ENCODE measurements around the gene CCL2. TPM values are rescaled to one million over a fixed set of nuclear protein-coding genes. Genes with fewer than 3 reads are reported as not detected.

CCL2 gene
- 1.5 and 4.9 TPM in 2 replicates for total RNA-seq (2014; rRNA removed; shearing (Covaris generic))
- polyA plus RNA-seq (2016; fragmentation: Nextera tagmentation; extraction: Ambion mirVana): 17.5 and 18.5 TPM in 2 replicates
- long read RNA-seq, partial matches to known transcripts: 0 of 2 reads
- long read RNA-seq, other reads (novel, unspliced or antisense): 0 of 2 reads

DNA sequence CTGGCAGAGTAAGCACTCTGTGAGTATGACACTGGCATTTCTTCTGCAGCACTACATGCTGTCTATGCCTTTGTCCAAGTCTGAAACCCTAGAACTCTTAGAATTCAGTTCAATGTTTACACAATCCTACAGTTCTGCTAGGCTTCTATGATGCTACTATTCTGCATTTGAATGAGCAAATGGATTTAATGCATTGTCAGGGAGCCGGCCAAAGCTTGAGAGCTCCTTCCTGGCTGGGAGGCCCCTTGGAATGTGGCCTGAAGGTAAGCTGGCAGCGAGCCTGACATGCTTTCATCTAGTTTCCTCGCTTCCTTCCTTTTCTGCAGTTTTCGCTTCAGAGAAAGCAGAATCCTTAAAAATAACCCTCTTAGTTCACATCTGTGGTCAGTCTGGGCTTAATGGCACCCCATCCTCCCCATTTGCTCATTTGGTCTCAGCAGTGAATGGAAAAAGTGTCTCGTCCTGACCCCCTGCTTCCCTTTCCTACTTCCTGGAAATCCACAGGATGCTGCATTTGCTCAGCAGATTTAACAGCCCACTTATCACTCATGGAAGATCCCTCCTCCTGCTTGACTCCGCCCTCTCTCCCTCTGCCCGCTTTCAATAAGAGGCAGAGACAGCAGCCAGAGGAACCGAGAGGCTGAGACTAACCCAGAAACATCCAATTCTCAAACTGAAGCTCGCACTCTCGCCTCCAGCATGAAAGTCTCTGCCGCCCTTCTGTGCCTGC lies at the start of gene CCL2:
CCL2 (plus strand) TSS at position 635 of the 730 bp plus-strand sequence; CDS start at position 700, 65 bp downstream.
- H3F3A ChIP-seq (replicated peaks; ENCODE audit: low read depth): peaks cover 5% of the 10 kb centered on the region
- Mint-ChIP-seq H3K4me3 (peak within 1 kb of the TSS; percentile 74), H3K36me3 (ENCODE audit: low read depth) (no peaks in the 10 kb centered on the region; the same call in 2 of the 3 replicates), H3K27ac (peak within 1 kb of the TSS; percentile 94), H3K27me3 (ENCODE audit: insufficient read depth, low read depth, poor library complexity) (peaks cover 9% of the 10 kb centered on the region), H3K9me3 (no peaks in the 10 kb centered on the region), H3K4me1 (peaks cover 41% of the 10 kb centered on the region)
- TF ChIP-seq EZH2phosphoT487 (IDR thresholded peaks at IDR 0.05; ENCODE audit: unreplicated experiment) (no peak), ZNF462 (CRISPR knock-in tag; IDR thresholded peaks at IDR 0.05) (0 out of 2 replicates have a peak, but pooled peaks have one; percentile 21), EZH2 (IDR thresholded peaks at IDR 0.05; ENCODE audit: low read depth, unreplicated experiment) (no peak)
- H3K27ac ChIP-seq (ENCODE audit: low read depth): peak within 1 kb of the TSS; percentile 85
- peaks cover 9% of the 10 kb centered on the region; the same call in 1 of the 2 replicates for H3K27me3 ChIP-seq (ENCODE audit: insufficient read depth)
- no peaks in the 10 kb centered on the region; the same call in 1 of the 2 replicates for H3K36me3 ChIP-seq (ENCODE audit: insufficient read depth)
- DNase-seq (ENCODE audit: low spot score) (peak; percentile 85), ATAC-seq (peak; percentile 90)
- H3K4me1 ChIP-seq (ENCODE audit: insufficient read depth): peaks cover 35% of the 10 kb centered on the region
- H3K79me2 ChIP-seq (replicated peaks; ENCODE audit: insufficient read depth): no peaks in the 10 kb centered on the region
- H3K9me2 ChIP-seq (ENCODE audit: insufficient read depth): peaks cover 8% of the 10 kb centered on the region; the same call in 1 of the 2 replicates
- H4K20me1 ChIP-seq (replicated peaks; ENCODE audit: insufficient read depth): no peaks in the 10 kb centered on the region
- peak within 1 kb of the TSS; percentile 33 for H2AFZ ChIP-seq
- H3K4me3 ChIP-seq: peak within 1 kb of the TSS; percentile 46
- peak within 1 kb of the TSS; percentile 89 for H3K4me2 ChIP-seq

DNA sequence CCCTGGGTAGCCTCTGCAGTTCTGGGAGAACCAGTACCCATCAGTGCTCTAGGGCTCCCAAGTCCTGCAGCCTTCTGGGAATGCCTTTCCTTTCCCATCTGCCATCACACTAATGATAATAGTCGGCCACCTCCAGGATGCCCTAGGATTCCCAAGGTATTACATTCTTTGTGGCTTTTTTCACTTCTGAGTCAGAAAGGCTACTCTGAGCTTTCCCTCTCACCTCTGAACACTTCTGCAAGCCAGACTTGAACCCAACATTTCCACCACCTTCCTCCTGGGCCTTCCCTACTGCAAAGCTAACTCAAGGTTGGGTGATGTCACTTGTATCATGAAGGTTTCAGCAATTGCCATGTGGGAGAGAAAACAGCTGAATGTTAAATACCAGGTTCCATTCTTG lies 49.7 kb upstream of the CCL2 start:
- Histone ChIP-seq H4K20me1 (replicated peaks; ENCODE audit: insufficient read depth) (no peaks in the 10 kb centered on the region), H3K4me3 (no peak overlapping the region), H3K27me3 (ENCODE audit: insufficient read depth) (no peaks in the 10 kb centered on the region), H3K27ac (ENCODE audit: low read depth) (no peak overlapping the region), H2AFZ (no peak overlapping the region), H3K4me1 (ENCODE audit: insufficient read depth) (no peaks in the 10 kb centered on the region), H3K9me2 (ENCODE audit: insufficient read depth) (no peaks in the 10 kb centered on the region), H3K36me3 (ENCODE audit: insufficient read depth) (no peaks in the 10 kb centered on the region), H3F3A (replicated peaks; ENCODE audit: low read depth) (no peaks in the 10 kb centered on the region), H3K4me2 (no peak overlapping the region), H3K79me2 (replicated peaks; ENCODE audit: insufficient read depth) (no peaks in the 10 kb centered on the region)
- Mint-ChIP-seq H3K4me1 (no peaks in the 10 kb centered on the region; the same call in 2 of the 3 replicates), H3K36me3 (ENCODE audit: low read depth) (no peaks in the 10 kb centered on the region), H3K27ac (no peak overlapping the region), H3K27me3 (ENCODE audit: insufficient read depth, low read depth, poor library complexity) (peaks cover 2% of the 10 kb centered on the region), H3K9me3 (peaks cover 5% of the 10 kb centered on the region; the same call in 2 of the 3 replicates), H3K4me3 (no peak overlapping the region)
- no peak for ATAC-seq
- no peak for DNase-seq (ENCODE audit: low spot score)
- TF ChIP-seq POLR2AphosphoS5 (IDR thresholded peaks at IDR 0.05; ENCODE audit: low read depth) (no peak), ZNF114 (CRISPR knock-in tag; IDR thresholded peaks at IDR 0.05) (no peak), NANOG (IDR thresholded peaks at IDR 0.05; ENCODE audit: borderline replicate concordance) (no peak), EZH2 (IDR thresholded peaks at IDR 0.05; ENCODE audit: low read depth, unreplicated experiment) (no peak), ZNF331 (CRISPR knock-in tag; IDR thresholded peaks at IDR 0.05; ENCODE audit: low read depth) (no peak), EZH2phosphoT487 (IDR thresholded peaks at IDR 0.05; ENCODE audit: unreplicated experiment) (no peak), CTCF (conservative IDR thresholded peaks at IDR 0.05; ENCODE audit: low read depth in 2 of 2) (no peak)
- TF ChIP-seq, protein P1, sequence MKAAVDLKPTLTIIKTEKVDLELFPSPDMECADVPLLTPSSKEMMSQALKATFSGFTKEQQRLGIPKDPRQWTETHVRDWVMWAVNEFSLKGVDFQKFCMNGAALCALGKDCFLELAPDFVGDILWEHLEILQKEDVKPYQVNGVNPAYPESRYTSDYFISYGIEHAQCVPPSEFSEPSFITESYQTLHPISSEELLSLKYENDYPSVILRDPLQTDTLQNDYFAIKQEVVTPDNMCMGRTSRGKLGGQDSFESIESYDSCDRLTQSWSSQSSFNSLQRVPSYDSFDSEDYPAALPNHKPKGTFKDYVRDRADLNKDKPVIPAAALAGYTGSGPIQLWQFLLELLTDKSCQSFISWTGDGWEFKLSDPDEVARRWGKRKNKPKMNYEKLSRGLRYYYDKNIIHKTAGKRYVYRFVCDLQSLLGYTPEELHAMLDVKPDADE (IDR thresholded peaks at IDR 0.05): no peak

All from GM23338 (cell line).